B cell (primary cell): ENCODE results near the gene ARHGAP22. TPM values are rescaled to one million over a fixed set of nuclear protein-coding genes. Genes with fewer than 3 reads are reported as not detected.

Experiments
- ATAC-seq: fragments of 200-7000 bp; cut with Tn5 transposase; one replicate; pipeline ENCODE4 v1.10.0; 2021; ENCODE audit warnings: low read depth, mild to moderate bottlenecking, moderate number of reproducible peaks, moderate library complexity
- CTCF ChIA-PET: fragments of 350-600 bp; sonication (Branson Sonifier 250); formaldehyde crosslinking; loops from one replicate; lab custom pipeline; 2021; ENCODE audit warnings: antibody characterized with exemption, inconsistent platforms; lab: Charles Lee
- POLR2A ChIA-PET: fragments of 350-600 bp; sonication (Branson Sonifier 250); formaldehyde crosslinking; loops from one replicate; lab custom pipeline; 2021; ENCODE audit warnings: antibody characterized with exemption; lab: Charles Lee
- DNase-seq: peaks from one replicate; pipeline ENCODE4 v3.0.0; 2013
- H2AFZ ChIP-seq: 2 replicates; pipeline ENCODE4 v1.6.1; 2012; ENCODE audit warnings: mild to moderate bottlenecking, low read depth, low read length; ENCODE audit not compliant: insufficient read depth, poor library complexity, severe bottlenecking
- H3K27ac ChIP-seq, 2 donors: 1 replicate in 1 of 2; 2 replicates in 1 of 2; pipeline ENCODE4 v1.5.1; 2012 to 2013; ENCODE audit warnings: low read length in 2 of 2, mild to moderate bottlenecking in 2 of 2, moderate library complexity in 1 of 2
- H3K27me3 ChIP-seq, 4 experiments: fragments of 200-600 bp in 1 of 4; sonication (generic) in 1 of 4; replicated peaks in 1 of 4; 1 replicate in 2 of 4; 2 replicates in 2 of 4; pipeline versions ENCODE4 v1.6.1 to v1.7.0; 2013 to 2016; ENCODE audit warnings: low read length in 3 of 4, mild to moderate bottlenecking in 2 of 4, mixed read lengths in 1 of 4, moderate library complexity in 1 of 4; ENCODE audit not compliant: insufficient read depth in 4 of 4, control insufficient read depth in 3 of 4; ENCODE audit errors: control extremely low read depth in 1 of 4
- H3K36me3 ChIP-seq, 2 experiments: replicated peaks in 1 of 2; 1 replicate in 1 of 2; 2 replicates in 1 of 2; pipeline versions ENCODE4 v1.6.1 to v1.7.1; 2013; ENCODE audit warnings: low read length in 1 of 2; ENCODE audit not compliant: insufficient read depth in 2 of 2, control insufficient read depth in 1 of 2; ENCODE audit errors: control extremely low read depth in 1 of 2, extremely low read depth in 1 of 2
- H3K4me1 ChIP-seq, 2 donors: fragments of 200-600 bp in 1 of 2; sonication (generic) in 1 of 2; 1 replicate in 1 of 2; 2 replicates in 1 of 2; pipeline versions ENCODE4 v1.5.1 to v1.6.1; 2013 to 2017; ENCODE audit warnings: low read length in 2 of 2; ENCODE audit not compliant: control insufficient read depth in 2 of 2, insufficient read depth in 2 of 2
- H3K4me2 ChIP-seq: replicated peaks from 2 replicates; pipeline ENCODE3; 2012; ENCODE audit warnings: mild to moderate bottlenecking, low read depth, low read length; ENCODE audit not compliant: poor library complexity, severe bottlenecking
- H3K4me3 ChIP-seq, 5 experiments: fragments of 200-600 bp in 1 of 5; sonication (generic) in 1 of 5; 1 replicate in 3 of 5; 2 replicates in 2 of 5; pipeline versions ENCODE4 v1.5.1 to v1.7.0; 2011 to 2016; ENCODE audit warnings: low read length in 4 of 5, mild to moderate bottlenecking in 4 of 5, low read depth in 2 of 5, control low read depth in 1 of 5, moderate library complexity in 1 of 5; ENCODE audit not compliant: insufficient read depth in 1 of 5; ENCODE audit errors: control extremely low read depth in 1 of 5, extremely low read depth in 1 of 5
- H3K79me2 ChIP-seq: fragments of 200-600 bp; sonication (generic); one replicate; pipeline ENCODE4 v1.6.0; 2016; ENCODE audit warnings: low read length; ENCODE audit not compliant: control insufficient read depth, insufficient read depth
- H3K9ac ChIP-seq: fragments of 200-600 bp; sonication (generic); 2 replicates; pipeline ENCODE4 v1.6.1; 2017; ENCODE audit warnings: mild to moderate bottlenecking, low read length, moderate library complexity
- H3K9me3 ChIP-seq, 3 donors: one replicate each; pipeline versions ENCODE4 v1.6.1 to v1.7.1; 2013; ENCODE audit warnings: low read length in 2 of 3; ENCODE audit not compliant: control insufficient read depth in 2 of 3, insufficient read depth in 1 of 3; ENCODE audit errors: control extremely low read depth in 1 of 3
- H4K20me1 ChIP-seq: 2 replicates; pipeline ENCODE4 v1.6.0; 2012; ENCODE audit warnings: mild to moderate bottlenecking, low read length; ENCODE audit not compliant: insufficient read depth, control insufficient read depth, poor library complexity, severe bottlenecking
- H3K27ac Mint-ChIP-seq: one replicate; pipeline ENCODE4 v1.8.0; 2021; ENCODE audit warnings: mixed read lengths
- H3K27me3 Mint-ChIP-seq: one replicate; pipeline ENCODE4 v1.8.0; 2021; ENCODE audit warnings: mixed read lengths
- H3K4me1 Mint-ChIP-seq: one replicate; pipeline ENCODE4 v1.8.0; 2021; ENCODE audit warnings: mixed read lengths
- H3K4me3 Mint-ChIP-seq: one replicate; pipeline ENCODE4 v1.8.0; 2021; ENCODE audit warnings: mixed read lengths
- H3K9me3 Mint-ChIP-seq: one replicate; pipeline ENCODE4 v1.8.0; 2022; ENCODE audit warnings: mixed read lengths; ENCODE audit not compliant: insufficient read depth
- EZH2 ChIP-seq: IDR thresholded peaks from 2 replicates; pipeline ENCODE4 v1.6.1; 2012; ENCODE audit warnings: borderline replicate concordance, low read depth, mild to moderate bottlenecking, moderate library complexity, low read length; ENCODE audit not compliant: insufficient read depth, poor library complexity, severe bottlenecking
- WGBS: methylation state at CpG from one replicate; pipeline ENCODE4 v1.1.5; 2013; ENCODE audit warnings: missing lambda C conversion rate; ENCODE audit not compliant: insufficient coverage; 5-methylcytosine and 5-hydroxymethylcytosine counted together
- intact Hi-C: fragments of 100-400 bp; cut with micrococcal nuclease; formaldehyde crosslinking; loops from one replicate; pipeline ENCODE4 v1.10.0; 2022
- polyA plus RNA-seq: library from polyadenylated mRNA; depleted of rRNA; stranded (reverse); fragments of >200 nt; gene quantifications from 2 replicates; pipeline ENCODE4 v1.2.3, GENCODE V29; 2012
- total RNA-seq, 2 donors: library from RNA; stranded (reverse); fragments of 120-200 nt in 1 of 2; gene quantifications; 1 replicate in 1 of 2; 2 replicates in 1 of 2; pipeline versions ENCODE4 v1.2.3 to v1.2.4, GENCODE V29; 2013 to 2022
- TF ChIP-seq, protein P1 (sequence below): fragments of 200-600 bp; IDR thresholded peaks from one replicate; pipeline ENCODE4 v1.8.0; 2022; ENCODE audit warnings: antibody characterized with exemption, mild to moderate bottlenecking

ARHGAP22 gene
- total and polyA plus RNA-seq, 2 donors (not counting 1 experiment from before 2014, with no cell fraction given): 1.9 to 2.0 TPM

DNA sequence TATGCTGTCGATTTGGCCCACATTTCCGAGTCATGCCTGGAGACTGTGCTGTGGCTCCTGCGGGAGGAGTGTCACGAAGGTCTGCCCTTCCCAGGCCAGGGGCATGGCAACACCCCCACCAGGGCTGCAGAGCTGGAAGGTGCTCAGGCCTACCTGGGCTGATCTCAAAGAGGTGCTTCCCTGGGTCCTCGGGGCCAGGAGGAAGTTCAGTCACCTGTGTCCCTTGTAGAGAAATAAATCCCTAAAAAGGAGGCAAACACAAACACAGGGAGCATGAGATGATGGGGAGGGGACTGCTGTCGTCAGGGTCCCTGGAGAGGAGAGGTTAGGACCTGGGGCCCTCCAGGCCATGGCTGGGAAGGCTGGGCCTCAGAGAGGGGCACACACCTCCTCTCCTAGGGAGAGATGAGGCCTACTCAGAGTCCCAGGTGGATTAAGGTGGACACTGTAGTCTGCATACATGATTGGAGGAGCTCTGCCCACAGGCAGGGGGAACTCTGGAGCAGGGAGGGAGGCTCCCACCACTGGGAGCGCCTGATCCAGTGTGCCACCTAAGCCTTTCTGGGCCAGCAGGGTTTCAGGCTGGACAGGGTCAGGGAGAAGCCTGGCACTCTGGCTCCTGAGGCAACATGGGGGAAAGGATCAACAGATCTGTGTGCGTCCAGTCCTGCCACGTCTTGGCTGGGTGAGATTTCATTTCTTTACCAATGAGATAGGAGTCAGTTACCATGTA, 49.4 kb downstream of the ARHGAP22 start:
- intact Hi-C loops: no loop called here
- H3K79me2 ChIP-seq: no peaks in the 10 kb centered on the region
- peaks cover 10 to 13% of the 10 kb centered on the region in 2 donors for H3K4me1 ChIP-seq
- Mint-ChIP-seq H3K27ac (no peak overlapping the region), H3K9me3 (no peaks in the 10 kb centered on the region), H3K4me1 (peaks cover 14% of the 10 kb centered on the region), H3K4me3 (no peak overlapping the region), H3K27me3 (no peaks in the 10 kb centered on the region)
- H2AFZ ChIP-seq: no peak overlapping the region
- H3K36me3 ChIP-seq: no peaks in the 10 kb centered on the region
- no peak overlapping the region for H3K9ac ChIP-seq
- no peaks in the 10 kb centered on the region for H3K9me3 ChIP-seq
- no peak overlapping the region for H3K4me2 ChIP-seq
- ATAC-seq (no peak), DNase-seq (no peak)
- ChIA-PET POLR2A (no interaction called here), CTCF (interaction anchor here (0.7 to 13.7 kb wide), 7 partner anchors 9 to 192 kb away, joined by 3 to 512 read pairs (median 3); partner anchors contain the start of gene ARHGAP22)
- no peak overlapping the region for H3K27ac ChIP-seq
- H3K27me3 ChIP-seq: no peaks in the 10 kb centered on the region
- no peak overlapping the region for H3K4me3 ChIP-seq
- H4K20me1 ChIP-seq: no peaks in the 10 kb centered on the region
- TF ChIP-seq, protein P1, sequence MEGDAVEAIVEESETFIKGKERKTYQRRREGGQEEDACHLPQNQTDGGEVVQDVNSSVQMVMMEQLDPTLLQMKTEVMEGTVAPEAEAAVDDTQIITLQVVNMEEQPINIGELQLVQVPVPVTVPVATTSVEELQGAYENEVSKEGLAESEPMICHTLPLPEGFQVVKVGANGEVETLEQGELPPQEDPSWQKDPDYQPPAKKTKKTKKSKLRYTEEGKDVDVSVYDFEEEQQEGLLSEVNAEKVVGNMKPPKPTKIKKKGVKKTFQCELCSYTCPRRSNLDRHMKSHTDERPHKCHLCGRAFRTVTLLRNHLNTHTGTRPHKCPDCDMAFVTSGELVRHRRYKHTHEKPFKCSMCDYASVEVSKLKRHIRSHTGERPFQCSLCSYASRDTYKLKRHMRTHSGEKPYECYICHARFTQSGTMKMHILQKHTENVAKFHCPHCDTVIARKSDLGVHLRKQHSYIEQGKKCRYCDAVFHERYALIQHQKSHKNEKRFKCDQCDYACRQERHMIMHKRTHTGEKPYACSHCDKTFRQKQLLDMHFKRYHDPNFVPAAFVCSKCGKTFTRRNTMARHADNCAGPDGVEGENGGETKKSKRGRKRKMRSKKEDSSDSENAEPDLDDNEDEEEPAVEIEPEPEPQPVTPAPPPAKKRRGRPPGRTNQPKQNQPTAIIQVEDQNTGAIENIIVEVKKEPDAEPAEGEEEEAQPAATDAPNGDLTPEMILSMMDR: no peak
- no peak for TF ChIP-seq EZH2
- 97% methylated on average over 6 of the region's 9 CpGs for WGBS

DNA sequence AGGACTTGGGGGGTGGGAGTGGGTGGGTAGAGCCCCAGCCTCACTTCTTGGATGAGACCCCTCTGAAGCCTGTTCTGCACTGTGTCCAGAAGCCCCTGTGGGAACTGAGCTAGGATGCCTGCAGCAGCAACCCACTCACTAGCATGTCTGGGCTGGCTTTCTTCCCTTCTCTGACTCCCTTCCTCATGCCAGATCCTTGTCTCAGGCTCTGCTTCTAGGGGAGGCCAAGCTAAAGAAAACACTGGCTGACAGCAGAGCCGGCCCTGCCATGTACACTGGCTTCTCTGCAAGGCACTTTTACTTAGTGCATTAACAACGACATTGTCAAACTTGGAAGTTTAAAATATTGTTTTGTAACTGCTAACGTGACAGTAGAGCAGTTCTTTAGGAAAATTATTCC, 50.2 kb downstream of the ARHGAP22 start:
- H3K9me3 ChIP-seq: no peaks in the 10 kb centered on the region
- ChIA-PET CTCF (interaction anchor here (0.7 to 13.7 kb wide), 7 partner anchors 8 to 191 kb away, joined by 3 to 512 read pairs (median 3); partner anchors contain the start of gene ARHGAP22), POLR2A (no interaction called here)
- no peak overlapping the region for H3K4me2 ChIP-seq
- no peak overlapping the region for H3K27ac ChIP-seq
- no peak overlapping the region for H3K4me3 ChIP-seq
- ATAC-seq: no peak
- peaks cover 6% of the 10 kb centered on the region for H3K27me3 Mint-ChIP-seq
- H3K79me2 ChIP-seq: no peaks in the 10 kb centered on the region
- TF ChIP-seq EZH2: no peak
- TF ChIP-seq, protein P1: no peak
- no peak overlapping the region for H2AFZ ChIP-seq
- H3K36me3 ChIP-seq: no peaks in the 10 kb centered on the region
- H3K4me1 Mint-ChIP-seq: peaks cover 14% of the 10 kb centered on the region
- intact Hi-C loops: loop anchor here (5.0 kb wide), 1 partner anchor 148 kb away; no protein-coding TSS in a partner anchor
- no peak for DNase-seq
- peaks cover 10 to 13% of the 10 kb centered on the region in 2 donors for H3K4me1 ChIP-seq
- no peaks in the 10 kb centered on the region for H4K20me1 ChIP-seq
- no peak overlapping the region for H3K9ac ChIP-seq
- no peak overlapping the region for H3K4me3 Mint-ChIP-seq
- H3K9me3 Mint-ChIP-seq: no peaks in the 10 kb centered on the region
- no CpG with 5 or more reads among the region's 3 CpGs for WGBS
- H3K27me3 ChIP-seq: peaks cover 0 to 5% (median 0%) of the 10 kb centered on the region in 4 experiments
- H3K27ac Mint-ChIP-seq: no peak overlapping the region
